ENCODE data around the gene EML4. TPM values are rescaled to one million over a fixed set of nuclear protein-coding genes. Genes with fewer than 3 reads are reported as not detected.
A peak's percentile ranks its signal among the peaks of the same experiment; 100 is the strongest.

EML4 gene
- total and polyA plus RNA-seq, 4 donors = 22.6 to 85.8 (median 54.4) TPM

DNA sequence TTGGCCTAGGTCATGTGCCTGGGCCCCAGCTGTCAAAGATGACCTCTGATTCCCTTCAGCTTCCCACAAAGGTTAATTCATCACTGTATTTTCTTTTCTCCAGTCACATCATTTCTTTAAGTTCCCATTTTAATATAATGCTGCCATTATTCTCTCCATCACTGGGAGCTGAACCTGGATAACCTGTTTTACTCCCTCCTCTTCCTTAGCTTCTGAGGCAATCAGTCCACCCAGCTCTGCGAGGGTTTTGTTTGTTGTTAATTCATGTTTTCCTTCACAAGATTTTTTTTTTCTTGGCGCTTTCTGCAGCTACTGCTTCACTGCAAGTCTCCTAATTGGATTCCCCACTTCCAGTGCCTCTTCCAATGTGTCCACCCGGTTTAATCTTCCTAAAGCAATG, 5.1 kb upstream of the EML4 start:
- TF ChIP-seq, protein P1, sequence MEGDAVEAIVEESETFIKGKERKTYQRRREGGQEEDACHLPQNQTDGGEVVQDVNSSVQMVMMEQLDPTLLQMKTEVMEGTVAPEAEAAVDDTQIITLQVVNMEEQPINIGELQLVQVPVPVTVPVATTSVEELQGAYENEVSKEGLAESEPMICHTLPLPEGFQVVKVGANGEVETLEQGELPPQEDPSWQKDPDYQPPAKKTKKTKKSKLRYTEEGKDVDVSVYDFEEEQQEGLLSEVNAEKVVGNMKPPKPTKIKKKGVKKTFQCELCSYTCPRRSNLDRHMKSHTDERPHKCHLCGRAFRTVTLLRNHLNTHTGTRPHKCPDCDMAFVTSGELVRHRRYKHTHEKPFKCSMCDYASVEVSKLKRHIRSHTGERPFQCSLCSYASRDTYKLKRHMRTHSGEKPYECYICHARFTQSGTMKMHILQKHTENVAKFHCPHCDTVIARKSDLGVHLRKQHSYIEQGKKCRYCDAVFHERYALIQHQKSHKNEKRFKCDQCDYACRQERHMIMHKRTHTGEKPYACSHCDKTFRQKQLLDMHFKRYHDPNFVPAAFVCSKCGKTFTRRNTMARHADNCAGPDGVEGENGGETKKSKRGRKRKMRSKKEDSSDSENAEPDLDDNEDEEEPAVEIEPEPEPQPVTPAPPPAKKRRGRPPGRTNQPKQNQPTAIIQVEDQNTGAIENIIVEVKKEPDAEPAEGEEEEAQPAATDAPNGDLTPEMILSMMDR (IDR thresholded peaks at IDR 0.05; ENCODE audit: control extremely low read depth, extremely low read depth) = no peak
- H3K27ac ChIP-seq (ENCODE audit: low read depth in 1 of 2, low read length in 1 of 2) = no peak overlapping the region
- H3K27me3 ChIP-seq (ENCODE audit: control insufficient read depth in 3 of 3, insufficient read depth in 3 of 3, low read length in 2 of 3) = no peaks in the 10 kb centered on the region
- WGBS, 2 donors = 80 to 84% methylated on average over 3 of the region's 3 CpGs
- H3K4me3 ChIP-seq = no peak overlapping the region
- peaks cover 0 to 13% (median 0%) of the 10 kb centered on the region in 5 donors for H3K4me1 ChIP-seq (ENCODE audit: control insufficient read depth in 5 of 5, insufficient read depth in 5 of 5, low read length in 5 of 5)
- no peak overlapping the region for H3K9ac ChIP-seq (ENCODE audit: insufficient read depth in 1 of 2, low read length in 2 of 2)
- no peaks in the 10 kb centered on the region for H3K9me3 ChIP-seq (ENCODE audit: control insufficient read depth in 4 of 4, insufficient read depth in 3 of 4, low read length in 3 of 4)
- DNase-seq = peak in 1 of 3 donors; percentile 60
- no peak for ATAC-seq (ENCODE audit: insufficient read depth, low FRiP score)
- no peaks in the 10 kb centered on the region for H3K36me3 ChIP-seq (ENCODE audit: control insufficient read depth in 4 of 4, insufficient read depth in 4 of 4, low read length in 4 of 4)

DNA sequence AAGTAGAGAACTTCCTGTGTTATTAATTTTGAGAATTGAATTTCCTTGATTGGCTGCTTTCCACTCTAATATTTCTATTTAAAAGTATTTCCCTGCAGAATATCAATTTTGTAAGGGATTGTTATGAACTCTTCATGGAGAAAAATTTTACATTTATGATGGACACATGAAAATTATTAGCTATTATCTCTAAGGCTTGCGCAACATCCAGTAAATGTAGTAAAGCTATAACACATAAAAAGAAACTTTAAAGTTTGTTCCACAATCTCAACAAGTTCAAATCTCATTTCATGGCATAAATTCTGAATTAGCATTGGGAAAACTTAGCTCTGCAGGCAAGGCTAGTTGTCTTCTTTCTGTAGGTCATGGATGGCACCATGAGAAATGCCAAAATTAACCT, 4.2 kb upstream of the EML4 start:
- ATAC-seq (ENCODE audit: insufficient read depth, low FRiP score) = no peak
- Histone ChIP-seq H3K27me3 (ENCODE audit: control insufficient read depth in 3 of 3, insufficient read depth in 3 of 3, low read length in 2 of 3) (no peaks in the 10 kb centered on the region), H3K36me3 (ENCODE audit: control insufficient read depth in 4 of 4, insufficient read depth in 4 of 4, low read length in 4 of 4) (no peaks in the 10 kb centered on the region), H3K4me1 (ENCODE audit: control insufficient read depth in 5 of 5, insufficient read depth in 5 of 5, low read length in 5 of 5) (peaks cover 0 to 14% (median 0%) of the 10 kb centered on the region in 5 donors), H3K4me3 (no peak overlapping the region), H3K27ac (ENCODE audit: low read depth in 1 of 2, low read length in 1 of 2) (no peak overlapping the region), H3K9ac (ENCODE audit: insufficient read depth in 1 of 2, low read length in 2 of 2) (no peak overlapping the region), H3K9me3 (ENCODE audit: control insufficient read depth in 4 of 4, insufficient read depth in 3 of 4, low read length in 3 of 4) (no peaks in the 10 kb centered on the region)
- WGBS, 2 donors = 0 to 79% methylated on average over 1 of the region's 1 CpG
- no peak for DNase-seq
- TF ChIP-seq, protein P1 (IDR thresholded peaks at IDR 0.05; ENCODE audit: control extremely low read depth, extremely low read depth) = no peak

DNA sequence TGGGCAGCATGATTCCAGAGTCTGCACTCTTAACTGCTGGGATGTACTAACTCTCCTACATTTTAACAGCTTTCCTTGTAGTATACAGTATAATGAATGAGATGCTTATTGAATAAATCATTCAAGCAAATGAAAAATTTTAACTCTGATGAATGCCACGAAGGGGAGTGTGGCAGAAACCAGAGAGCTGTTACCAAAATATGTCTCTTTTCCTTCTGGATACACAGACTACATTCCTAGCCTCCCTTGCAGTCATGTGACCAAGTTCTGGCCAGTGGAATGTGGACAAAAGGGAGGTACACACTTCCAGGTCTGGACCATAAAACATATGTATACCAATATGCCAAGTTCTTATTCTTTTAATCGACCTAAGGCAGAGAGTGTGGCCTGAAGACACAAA, 1.7 kb upstream of the EML4 start:
- TF ChIP-seq, protein P1 (IDR thresholded peaks at IDR 0.05; ENCODE audit: control extremely low read depth, extremely low read depth) = no peak
- WGBS, 2 donors = 49 to 74% methylated on average over 2 of the region's 2 CpGs
- Histone ChIP-seq H3K9ac (ENCODE audit: insufficient read depth in 1 of 2, low read length in 2 of 2) (no peak overlapping the region), H3K9me3 (ENCODE audit: control insufficient read depth in 4 of 4, insufficient read depth in 3 of 4, low read length in 3 of 4) (no peaks in the 10 kb centered on the region), H3K36me3 (ENCODE audit: control insufficient read depth in 4 of 4, insufficient read depth in 4 of 4, low read length in 4 of 4) (no peaks in the 10 kb centered on the region), H3K4me1 (ENCODE audit: control insufficient read depth in 5 of 5, insufficient read depth in 5 of 5, low read length in 5 of 5) (peaks cover 0 to 38% (median 9%) of the 10 kb centered on the region in 5 donors), H3K27me3 (ENCODE audit: control insufficient read depth in 3 of 3, insufficient read depth in 3 of 3, low read length in 2 of 3) (no peaks in the 10 kb centered on the region), H3K27ac (ENCODE audit: low read depth in 1 of 2, low read length in 1 of 2) (no peak overlapping the region), H3K4me3 (no peak overlapping the region)
- no peak for DNase-seq
- no peak for ATAC-seq (ENCODE audit: insufficient read depth, low FRiP score)

DNA sequence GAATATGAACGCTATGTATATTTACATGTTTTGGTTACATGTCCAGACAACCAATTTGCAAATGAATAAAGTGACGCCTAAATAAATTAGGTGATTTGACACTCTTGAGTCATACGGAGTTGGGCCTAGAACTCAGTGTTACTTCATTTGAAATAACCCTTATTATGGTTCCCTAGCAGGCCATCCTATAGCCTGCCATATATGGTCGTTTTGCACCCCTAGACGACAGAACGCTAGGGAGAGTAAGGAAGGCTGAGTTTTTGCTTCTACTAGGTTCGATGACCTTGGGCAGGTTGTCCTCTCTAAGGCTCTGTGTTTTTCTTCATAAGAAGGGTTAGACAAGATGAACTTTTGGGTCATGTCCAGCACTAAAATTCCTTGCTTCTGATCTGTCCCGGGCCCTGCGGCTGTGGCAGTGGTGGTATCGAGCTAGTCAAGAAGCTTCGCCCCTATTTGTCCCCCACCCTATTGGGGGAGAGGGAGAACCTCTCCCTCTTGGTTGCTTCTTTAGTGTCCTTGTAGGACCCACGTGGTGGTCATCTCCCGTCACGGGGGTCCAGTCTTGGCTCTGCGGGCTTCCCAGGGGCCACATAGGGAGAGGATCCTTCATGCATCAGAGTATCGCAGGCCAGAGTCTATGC, 574 bp upstream of the EML4 start:
- H3K27ac ChIP-seq (ENCODE audit: low read depth in 1 of 2, low read length in 1 of 2) = peak overlapping the region in 1 of 2 donors; percentile 12
- peak overlapping the region in 1 of 2 donors; percentile 8 for H3K9ac ChIP-seq (ENCODE audit: insufficient read depth in 1 of 2, low read length in 2 of 2)
- TF ChIP-seq, protein P1 (IDR thresholded peaks at IDR 0.05; ENCODE audit: control extremely low read depth, extremely low read depth) = no peak
- no peaks in the 10 kb centered on the region for H3K36me3 ChIP-seq (ENCODE audit: control insufficient read depth in 4 of 4, insufficient read depth in 4 of 4, low read length in 4 of 4)
- H3K4me3 ChIP-seq = no peak overlapping the region
- 82 to 86% methylated on average over 16 of the region's 16 CpGs for WGBS, 2 donors
- H3K9me3 ChIP-seq (ENCODE audit: control insufficient read depth in 4 of 4, insufficient read depth in 3 of 4, low read length in 3 of 4) = no peaks in the 10 kb centered on the region
- DNase-seq (no peak), ATAC-seq (ENCODE audit: insufficient read depth, low FRiP score) (no peak)
- no peaks in the 10 kb centered on the region for H3K27me3 ChIP-seq (ENCODE audit: control insufficient read depth in 3 of 3, insufficient read depth in 3 of 3, low read length in 2 of 3)
- peaks cover 0 to 39% (median 9%) of the 10 kb centered on the region in 5 donors for H3K4me1 ChIP-seq (ENCODE audit: control insufficient read depth in 5 of 5, insufficient read depth in 5 of 5, low read length in 5 of 5)
